Stimulated activated CD4-positive, alpha-beta T cell treated with anti-CD3 and anti-CD28 coated beads, Interleukin-12 subunit alpha, Interleukin-12 subunit beta, amount 100 ng/mL, for 48 hours (primary cell): Measurements from ENCODE around the gene ZNF48.
"Not testable (repeated sequence)": the region's sequence is repeated elsewhere in the genome, so short reads cannot be mapped to it uniquely, and the experiment has no call there.

Source experiments
- DNase-seq, 3 donors: peaks; one replicate each; pipeline ENCODE4 v3.0.0-alpha.2; 2020; ENCODE audit warnings: low read depth in 2 of 3, low spot score in 1 of 3

ZNF48 gene

DNA sequence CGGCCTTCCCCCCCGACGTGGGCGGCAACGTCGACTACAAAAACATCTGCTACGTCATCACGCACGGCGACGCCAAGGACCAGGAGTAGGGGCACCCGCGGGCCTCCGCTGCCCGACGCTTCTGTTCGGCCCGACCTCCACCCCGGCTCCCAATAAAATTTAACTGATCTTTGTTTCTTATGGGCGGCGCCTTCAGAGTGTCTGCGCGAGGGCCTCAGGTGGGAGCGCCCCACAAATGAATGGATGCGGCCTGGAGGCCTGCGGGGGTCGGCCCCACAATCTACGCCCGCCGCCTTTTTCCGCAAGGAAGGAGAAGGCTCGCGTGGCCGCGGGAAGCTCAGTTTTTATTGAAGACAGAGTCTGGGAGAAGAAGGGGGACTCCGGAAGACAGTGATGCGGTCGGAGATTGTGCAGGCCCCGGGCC, 17.4 kb upstream of the ZNF48 start:
- DNase-seq = peak; percentile 76 to 77 (median 77)

GRCh38 chr16:30378236-30379157, 16.7 kb upstream of the ZNF48 start:
- peak; percentile 98 to 99 (median 99) for DNase-seq

GRCh38 chr16:30379158-30379783, 15.9 kb upstream of the ZNF48 start:
- DNase-seq = no peak

DNA sequence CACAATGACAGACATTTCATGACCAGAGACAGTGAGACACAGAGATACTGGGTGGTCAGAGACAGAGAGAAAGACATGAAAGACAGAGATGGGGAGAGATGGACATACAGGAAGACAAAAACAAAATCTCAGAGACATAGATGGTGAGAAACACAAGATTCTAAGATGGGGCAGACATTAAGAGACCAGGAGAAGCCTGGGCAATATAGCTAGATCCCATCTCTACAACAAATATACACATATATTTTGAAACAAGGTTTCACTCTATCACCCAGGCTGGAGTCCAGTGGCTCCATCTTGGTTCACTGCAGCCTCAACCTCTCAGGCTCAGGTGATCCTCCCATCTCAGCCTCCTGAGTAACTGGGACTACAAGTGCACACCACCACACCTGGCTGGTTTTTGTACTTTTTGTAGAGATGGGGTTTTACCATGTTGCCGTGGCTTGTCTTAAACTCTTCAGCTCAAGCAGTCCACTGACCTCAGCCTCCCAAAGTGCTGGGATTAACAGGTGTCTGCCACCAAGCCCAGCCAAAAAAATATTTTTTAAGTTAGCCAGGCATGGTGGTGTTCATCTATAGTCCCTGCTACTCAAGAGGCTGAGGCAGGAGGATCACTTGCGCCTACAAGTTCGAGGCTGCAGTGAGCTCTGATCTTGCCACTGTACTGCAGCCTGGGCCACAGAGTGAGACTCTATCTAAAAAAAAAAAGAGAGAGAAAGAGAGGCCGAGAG, 15.0 kb upstream of the ZNF48 start:
- DNase-seq = no peak

- DNase-seq = no peak
Observed at GRCh38 chr16:30380803-30381208, 14.4 kb upstream of the ZNF48 start.

DNA sequence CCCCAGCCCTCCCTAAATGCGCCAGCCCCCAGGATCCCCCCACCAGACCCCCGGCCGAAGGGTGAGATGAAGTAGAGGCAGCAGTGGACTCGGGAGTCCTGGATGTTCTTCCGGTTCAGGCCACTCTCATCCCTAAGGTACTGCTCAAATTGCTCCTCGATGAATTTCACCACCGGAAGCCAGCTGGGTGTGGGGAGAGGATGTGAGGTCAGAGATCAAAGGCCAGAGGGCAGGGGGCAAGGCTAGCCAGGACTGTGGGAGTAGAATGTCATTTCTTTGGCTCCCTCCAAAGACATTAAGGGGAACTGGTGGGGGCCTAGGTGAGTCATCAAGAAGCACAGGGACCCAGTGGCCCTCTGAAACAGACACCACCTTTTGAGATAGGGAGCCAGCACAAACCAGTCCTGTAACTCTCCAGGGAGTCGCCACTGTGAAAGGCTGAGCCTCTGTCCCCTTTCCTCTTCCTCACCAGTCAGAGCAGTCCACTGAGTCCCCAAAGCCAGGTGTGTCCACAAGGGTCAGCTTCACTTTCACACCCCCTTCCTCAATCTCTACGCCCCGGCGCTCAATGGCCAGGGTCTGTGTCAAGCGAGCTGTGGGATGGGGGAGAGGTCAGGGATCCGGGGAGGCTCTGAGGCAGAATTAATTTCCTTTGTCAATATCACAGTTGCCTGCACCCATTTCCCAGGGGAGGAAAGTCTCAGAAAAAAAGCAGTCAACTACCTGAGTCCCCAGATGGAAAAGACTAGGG, 13.8 kb upstream of the ZNF48 start:
- no peak for DNase-seq

DNA sequence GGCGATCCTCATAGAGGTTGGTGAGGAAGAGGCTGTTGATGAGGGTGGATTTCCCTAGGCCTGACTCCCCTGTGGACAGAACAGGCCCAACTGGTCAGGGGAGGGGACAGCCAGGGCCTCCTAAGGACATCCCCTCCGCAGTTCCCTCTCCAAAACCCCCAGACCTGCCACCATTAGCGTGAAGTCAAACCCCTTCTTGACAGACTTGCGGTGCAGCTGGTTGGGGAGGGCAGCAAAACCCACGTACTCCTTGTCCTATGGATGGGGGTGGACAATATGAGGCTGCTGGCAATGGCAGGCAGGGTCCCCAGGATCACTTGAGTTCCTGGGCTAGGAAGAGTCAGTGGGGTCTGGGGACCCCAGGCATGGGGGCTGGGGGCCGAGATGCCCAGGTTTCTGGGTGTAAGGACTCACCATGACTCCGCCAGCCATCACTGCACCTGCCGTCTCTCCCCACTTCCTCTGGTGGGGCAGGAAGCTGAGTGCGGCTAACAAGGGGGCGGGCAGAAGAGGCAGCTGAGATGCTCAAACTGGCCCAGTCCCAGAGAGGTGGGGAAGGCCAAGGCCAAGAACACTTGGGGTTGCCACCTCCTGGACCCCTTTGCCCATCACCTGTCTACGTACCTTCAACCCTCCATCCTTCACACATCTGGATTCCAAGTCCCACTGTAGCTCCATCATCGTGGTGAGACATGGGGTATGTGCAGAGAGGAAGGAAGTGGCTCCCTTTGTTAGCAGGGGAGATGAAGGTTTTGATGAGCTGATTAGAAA, 12.9 kb upstream of the ZNF48 start, which contains the start of gene SEPTIN1:
TSS of gene SEPTIN1 (minus strand) at position 451 of the 771 bp plus-strand sequence. CDS start at position 432, 19 bp downstream.
- peak in 2 of 3 donors; percentile 51 to 71 for DNase-seq

- no peak for DNase-seq
Observed at GRCh38 chr16:30383521-30383920, 11.7 kb upstream of the ZNF48 start.

GRCh38 chr16:30394592-30395154, 547 bp upstream of the ZNF48 start:
- DNase-seq = no peak

DNA sequence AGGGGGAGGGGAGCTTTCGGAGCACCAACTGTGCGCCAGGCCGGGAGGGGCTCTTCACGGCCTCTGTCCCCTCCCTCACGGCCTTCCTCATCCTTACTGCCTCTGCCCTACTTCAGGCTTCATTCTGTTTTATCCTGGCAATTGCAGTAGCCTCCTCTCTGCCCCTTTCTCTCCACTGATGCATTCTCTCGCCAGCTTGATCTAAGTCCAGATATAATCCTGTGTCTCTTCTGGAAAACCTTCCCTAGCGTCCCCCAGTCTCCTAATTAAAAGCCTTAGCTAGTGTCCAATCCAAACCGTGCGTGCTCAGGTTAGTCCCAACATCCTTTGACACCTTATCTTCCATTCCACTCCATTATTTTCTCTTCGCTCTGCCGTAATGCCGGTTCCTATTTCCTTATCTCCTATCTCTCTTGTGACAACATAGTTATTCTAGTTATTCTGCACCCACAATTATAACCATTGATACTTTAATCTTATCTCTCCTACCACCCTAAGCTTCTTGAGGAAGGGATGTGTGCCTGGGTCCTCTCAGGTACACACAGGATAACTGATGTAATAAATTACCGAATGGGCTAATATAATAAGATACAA, 869 bp downstream of the ZNF48 start:
- DNase-seq = no peak

- DNase-seq = not testable (repeated sequence)
Observed at GRCh38 chr16:30396627-30397026, 1.4 kb downstream of the ZNF48 start.

- DNase-seq = no peak
Observed at GRCh38 chr16:30397056-30397455, 1.8 kb downstream of the ZNF48 start.

GRCh38 chr16:30397776-30398660, 2.8 kb downstream of the ZNF48 start:
- DNase-seq = no peak

GRCh38 chr16:30398661-30399434, 3.6 kb downstream of the ZNF48 start:
- DNase-seq = no peak

DNA sequence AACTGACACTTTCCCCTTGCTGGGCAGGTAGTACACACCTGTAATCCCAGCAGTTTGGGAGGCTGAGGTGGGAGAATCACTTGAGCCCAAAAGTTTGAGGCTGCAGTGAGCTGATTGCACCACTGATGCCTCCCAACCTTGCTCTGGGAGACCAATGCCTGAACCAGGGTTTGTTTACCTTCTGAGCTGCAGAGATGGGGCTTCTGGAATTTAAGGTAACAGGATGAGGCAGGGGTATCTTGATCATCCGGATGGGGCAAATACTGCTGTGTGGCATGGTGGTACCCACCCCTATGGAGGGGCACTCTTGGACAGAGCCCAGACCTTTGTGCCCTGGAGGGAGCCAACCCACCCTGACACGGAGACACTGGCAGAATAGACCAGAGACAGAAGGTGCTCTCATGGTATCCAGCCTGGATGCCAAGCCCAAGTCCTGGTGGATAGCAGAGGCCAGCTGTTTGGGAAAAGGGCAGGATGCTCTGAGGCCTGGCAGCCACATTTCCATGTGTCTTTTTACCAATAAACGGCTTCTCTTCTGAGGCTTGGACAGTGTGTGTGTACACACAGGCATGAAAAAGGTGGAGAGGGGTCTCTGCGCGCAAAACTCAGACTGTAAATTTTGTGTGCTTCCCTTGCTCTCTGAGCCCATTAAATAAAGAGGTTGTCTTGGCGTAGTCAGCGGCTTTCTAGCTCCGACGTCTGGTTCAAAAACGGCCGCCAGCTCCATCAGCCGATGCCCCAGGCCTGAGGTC, 4.4 kb downstream of the ZNF48 start:
- DNase-seq = no peak

DNA sequence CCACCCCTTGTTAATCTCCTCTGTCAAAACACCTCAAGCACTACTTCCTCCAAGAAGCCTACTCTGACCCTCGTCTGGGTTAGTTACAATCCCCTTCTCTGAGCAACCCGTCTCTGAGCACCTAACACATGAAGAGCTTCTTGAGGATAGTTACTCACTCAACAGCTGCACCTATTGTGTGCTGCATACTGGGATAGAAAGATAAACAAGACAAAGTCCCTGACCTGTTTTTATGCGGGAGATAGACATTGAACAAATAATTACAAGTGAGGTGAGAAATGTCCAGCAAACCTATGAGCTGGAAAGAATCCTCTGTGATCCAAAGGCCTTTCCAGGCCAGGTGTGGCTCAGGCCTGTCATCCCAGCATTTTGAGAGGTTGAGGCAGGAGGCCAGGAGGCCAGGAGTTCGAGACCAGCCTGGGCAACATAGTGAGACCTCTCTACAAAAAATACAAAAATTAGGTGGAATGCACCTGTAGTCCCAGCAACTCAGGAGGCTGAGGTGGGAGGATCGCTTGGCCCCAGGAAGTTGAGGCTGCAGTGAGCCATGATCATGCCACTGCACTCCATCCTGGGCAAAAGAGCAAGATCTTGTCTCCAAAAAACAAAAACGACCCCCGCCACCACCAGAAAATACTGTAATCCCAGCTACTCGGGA, 6.7 kb downstream of the ZNF48 start:
- DNase-seq = no peak

- no peak for DNase-seq
Observed at GRCh38 chr16:30406795-30407101, 11.5 kb downstream of the ZNF48 start.
